Heart left ventricle (tissue), 16 donors: Measurements from ENCODE around the gene TRIM3. TPM values are rescaled to one million over a fixed set of nuclear protein-coding genes. Genes with fewer than 3 reads are reported as not detected.

Experiments used
- ATAC-seq, 4 donors: fragments of 200-7000 bp; cut with Tn5 transposase; one replicate each; pipeline ENCODE4 v1.9.1; 2020 to 2022; ENCODE audit warnings: moderate library complexity in 4 of 4, mild to moderate bottlenecking in 3 of 4, moderate number of reproducible peaks in 1 of 4
- DNase-seq, 5 donors: peaks; one replicate each; pipeline ENCODE4 v3.0.0-alpha.2; 2020
- H3K27ac ChIP-seq, 12 donors: fragments of 200-600 bp; sonication (generic) in 4 of 12; one replicate each; pipeline versions ENCODE4 v1.5.0 to v1.8.0; 2016 to 2022; ENCODE audit warnings: mild to moderate bottlenecking in 2 of 12
- H3K27me3 ChIP-seq, 9 donors: fragments of 200-600 bp; sonication (generic) in 2 of 9; one replicate each; pipeline versions ENCODE4 v1.5.1 to v1.8.0; 2016 to 2022; ENCODE audit warnings: mild to moderate bottlenecking in 3 of 9
- H3K36me3 ChIP-seq, 9 donors: fragments of 200-600 bp; sonication (generic) in 2 of 9; one replicate each; pipeline versions ENCODE4 v1.5.0 to v1.8.0; 2018 to 2022; ENCODE audit warnings: mild to moderate bottlenecking in 2 of 9
- H3K4me1 ChIP-seq, 12 donors: fragments of 200-600 bp; sonication (generic) in 4 of 12; one replicate each; pipeline versions ENCODE4 v1.5.0 to v1.8.0; 2016 to 2022; ENCODE audit warnings: mild to moderate bottlenecking in 3 of 12
- H3K4me3 ChIP-seq, 12 donors: fragments of 200-600 bp; sonication (generic) in 4 of 12; one replicate each; pipeline versions ENCODE4 v1.5.0 to v1.8.0; 2017 to 2022; ENCODE audit warnings: mild to moderate bottlenecking in 9 of 12, moderate library complexity in 4 of 12
- H3K9me3 ChIP-seq, 12 donors: fragments of 200-600 bp; sonication (generic) in 4 of 12; one replicate each; pipeline versions ENCODE4 v1.5.0 to v1.8.0; 2016 to 2022; ENCODE audit warnings: mild to moderate bottlenecking in 1 of 12
- CTCF ChIP-seq, 12 donors: fragments of 200-600 bp; sonication (generic) in 4 of 12; IDR thresholded peaks; one replicate each; pipeline versions ENCODE4 v1.5.0 to v1.8.0; 2018 to 2022; ENCODE audit warnings: antibody characterized with exemption in 12 of 12, mild to moderate bottlenecking in 5 of 12
- POLR2A ChIP-seq, 2 donors: fragments of 450-650 bp; IDR thresholded peaks; one replicate each; pipeline ENCODE4 v1.6.1; 2017; ENCODE audit warnings: antibody characterized with exemption in 2 of 2, mild to moderate bottlenecking in 2 of 2, moderate library complexity in 2 of 2
- WGBS, 4 donors: extraction: QIAGEN DNeasy Blood & Tissue Kit in 2 of 4; methylation state at CpG; one replicate each; pipeline versions ENCODE4 v1.1.5 to v1.1.7; 2013 to 2018; 5-methylcytosine and 5-hydroxymethylcytosine counted together
- intact Hi-C, 10 donors: fragments of 100-400 bp; cut with DNase I; formaldehyde crosslinking; loops; one replicate each; pipeline versions ENCODE4 v1.11.1 to v1.14.2; 2022
- polyA plus RNA-seq, 2 donors: library from polyadenylated mRNA; stranded (reverse); fragments of 200-250 nt; gene quantifications; one replicate each; pipeline ENCODE4 v1.2.3, GENCODE V29; 2013
- total RNA-seq, 9 donors: library from RNA; depleted of rRNA in 2 of 9; stranded (reverse); fragments of >200 nt in 2 of 9; fragmentation: NEBNext Ultra II Directional in 3 of 9; extraction: Animal tissue kit (Norgen Biotek cat#: 25700) in 3 of 9; gene quantifications; one replicate each; pipeline versions ENCODE4 v1.1.0 to v1.2.4, GENCODE V29; 2016 to 2023
- donor health status: ischemic (EF 13 %, LVEDD 7.1; RV severe dilation, severe dysfunction).
- donor health status: healthy with polysubstance abuse.
- donor health status: DM: no; HTN: yes; CAD: no.
- donor health status: DM: no; HTN: no; CAD: no.
- donor health status: ischemic (EF 25% LVEDD 6.9; RV normal size, moderate dysfunction).
- donor health status: ischemic (EF 25% LVEDD 5.7; RV mildly dilated, moderate dysfunction).
- donor health status: healthy.
- donor health status: DM: yes; HTN: yes; CAD: no.
- donor health status: ischemic (EF 35%, LVEDD 5.7; RV mildly dilated, moderate dysfunction).
- donor health status: nonischemic (EF 11% LVEDD 7.7; RV severe dilation, severe dysfunction).
- donor health status: DM: yes; HTN: yes; CAD: no.
- donor health status: PGD.
- donor health status: ischemic (EF 29% LVEDD 5.4; RV normal size, mild dysfunction).
- donor health status: nonischemic (EF 23%, LVEDD 6.1; RV moderate dilation, normal function).

TRIM3 gene
- total and polyA plus RNA-seq, 11 donors, result 7.7 to 18.8 (median 10.4) TPM

- no peak for DNase-seq
- TF ChIP-seq CTCF (IDR thresholded peaks at IDR 0.05) (no peak), POLR2A (IDR thresholded peaks at IDR 0.05) (no peak)
- peak in 1 of 4 donors; percentile 18 for ATAC-seq
- no peaks in the 10 kb centered on the region for H3K4me1 ChIP-seq
- intact Hi-C loops, result no loop called here
- no peaks in the 10 kb centered on the region for H3K9me3 ChIP-seq
- peaks cover 0 to 99% (median 85%) of the 10 kb centered on the region in 9 donors for H3K36me3 ChIP-seq
- WGBS, 4 donors, result 93 to 96% (median 95%) methylated on average over 17 to 26 of the region's 26 CpGs
- no peaks in the 10 kb centered on the region for H3K27me3 ChIP-seq
- no peak overlapping the region for H3K27ac ChIP-seq
- no peak overlapping the region for H3K4me3 ChIP-seq
Measured at GRCh38 chr11:6457581-6458320, 16.0 kb downstream of the TRIM3 start.

- Histone ChIP-seq H3K27ac (no peak overlapping the region), H3K36me3 (peaks cover 0 to 100% (median 89%) of the 10 kb centered on the region in 9 donors), H3K27me3 (no peaks in the 10 kb centered on the region), H3K4me3 (no peak overlapping the region), H3K4me1 (no peaks in the 10 kb centered on the region), H3K9me3 (no peaks in the 10 kb centered on the region)
- ATAC-seq, result peak in 1 of 4 donors; percentile 8
- no peak for TF ChIP-seq CTCF (IDR thresholded peaks at IDR 0.05)
- TF ChIP-seq POLR2A (IDR thresholded peaks at IDR 0.05), result no peak
- intact Hi-C loops, result no loop called here
- DNase-seq, result no peak
- 95 to 97% (median 97%) methylated on average over 41 to 56 of the region's 56 CpGs for WGBS, 4 donors
Measured at GRCh38 chr11:6456361-6457073, 17.2 kb downstream of the TRIM3 start.

- ATAC-seq (no peak), DNase-seq (no peak)
- Histone ChIP-seq H3K4me3 (no peak overlapping the region), H3K27me3 (no peaks in the 10 kb centered on the region), H3K9me3 (no peaks in the 10 kb centered on the region), H3K4me1 (no peaks in the 10 kb centered on the region), H3K36me3 (peaks cover 0 to 100% (median 96%) of the 10 kb centered on the region in 9 donors), H3K27ac (no peak overlapping the region)
- 64 to 90% (median 84%) methylated on average over 2 of the region's 2 CpGs for WGBS, 4 donors
- no peak for TF ChIP-seq CTCF (IDR thresholded peaks at IDR 0.05)
- TF ChIP-seq POLR2A (IDR thresholded peaks at IDR 0.05), result no peak
- intact Hi-C loops, result no loop called here
Measured at GRCh38 chr11:6455070-6455469, 18.7 kb downstream of the TRIM3 start.

- DNase-seq (no peak), ATAC-seq (no peak)
- H3K4me1 ChIP-seq, result no peaks in the 10 kb centered on the region
- intact Hi-C loops, result no loop called here
- no peaks in the 10 kb centered on the region for H3K27me3 ChIP-seq
- no peak for TF ChIP-seq CTCF (IDR thresholded peaks at IDR 0.05)
- TF ChIP-seq POLR2A (IDR thresholded peaks at IDR 0.05), result no peak
- no peak overlapping the region for H3K27ac ChIP-seq
- peaks cover 0 to 98% (median 95%) of the 10 kb centered on the region in 9 donors for H3K36me3 ChIP-seq
- H3K9me3 ChIP-seq, result no peaks in the 10 kb centered on the region
- 94 to 99% (median 98%) methylated on average over 2 of the region's 2 CpGs for WGBS, 4 donors
- H3K4me3 ChIP-seq, result no peak overlapping the region
Measured at GRCh38 chr11:6453152-6453551, 20.6 kb downstream of the TRIM3 start.
